Sigmoid colon (tissue), 7 donors: Measurements from ENCODE around the gene PIP5K1C. TPM values are rescaled to one million over a fixed set of nuclear protein-coding genes. Genes with fewer than 3 reads are reported as not detected.

ENCODE experiments used
- DNase-seq: peaks from one replicate; pipeline ENCODE4 v3.0.0-alpha.2; 2019
- H3K27ac ChIP-seq, 4 donors: fragments of 200-600 bp; sonication (generic); one replicate each; pipeline ENCODE4 v1.5.1; 2016 to 2019; ENCODE audit warnings: mild to moderate bottlenecking in 1 of 4
- H3K27me3 ChIP-seq, 3 donors: fragments of 200-600 bp; sonication (generic); one replicate each; pipeline ENCODE4 v1.5.1; 2019; ENCODE audit warnings: mild to moderate bottlenecking in 1 of 3
- H3K36me3 ChIP-seq, 4 donors: fragments of 200-600 bp; sonication (generic); one replicate each; pipeline ENCODE4 v1.5.1; 2016 to 2019
- H3K4me1 ChIP-seq, 4 donors: fragments of 200-600 bp; sonication (generic); one replicate each; pipeline ENCODE4 v1.5.1; 2017 to 2019
- H3K4me3 ChIP-seq, 4 donors: fragments of 200-600 bp; sonication (generic); one replicate each; pipeline ENCODE4 v1.5.1; 2017 to 2019; ENCODE audit warnings: mild to moderate bottlenecking in 2 of 4, moderate library complexity in 1 of 4
- H3K9me3 ChIP-seq, 4 donors: fragments of 200-600 bp in 3 of 4; sonication (generic) in 3 of 4; one replicate each; pipeline versions ENCODE4 v1.5.1 to v1.6.1; 2013 to 2019
- CTCF ChIP-seq, 4 experiments: fragments of 450-650 bp in 3 of 4; fragments of 200-600 bp in 1 of 4; IDR thresholded peaks; one replicate each; pipeline ENCODE4 v1.5.1; 2016 to 2019; ENCODE audit warnings: antibody characterized with exemption in 4 of 4, mild to moderate bottlenecking in 3 of 4, moderate library complexity in 2 of 4
- EP300 ChIP-seq, 4 donors: sonication (generic); formaldehyde crosslinking; IDR thresholded peaks; one replicate each; pipeline ENCODE4 v1.6.1; 2017; ENCODE audit warnings: antibody characterized with exemption in 4 of 4
- POLR2A ChIP-seq, 2 donors: fragments of 450-650 bp; IDR thresholded peaks; one replicate each; pipeline ENCODE4 v1.6.1; 2016; ENCODE audit warnings: antibody characterized with exemption in 2 of 2, mild to moderate bottlenecking in 2 of 2, moderate library complexity in 2 of 2
- POLR2AphosphoS5 ChIP-seq, 4 donors: sonication (generic); formaldehyde crosslinking; IDR thresholded peaks; one replicate each; pipeline ENCODE4 v1.6.1; 2017; ENCODE audit warnings: antibody characterized with exemption in 4 of 4
- WGBS, 2 donors: extraction: QIAGEN DNeasy Blood & Tissue Kit; methylation state at CpG; one replicate each; pipeline ENCODE4 v1.1.7; 2013; 5-methylcytosine and 5-hydroxymethylcytosine counted together
- intact Hi-C: fragments of 100-400 bp; cut with DNase I; formaldehyde crosslinking; loops from one replicate; pipeline ENCODE4 v1.15.1; 2023
- polyA plus RNA-seq, 3 donors: library from polyadenylated mRNA; stranded (reverse); fragments of 200-250 nt; gene quantifications; one replicate each; pipeline ENCODE4 v1.2.3, GENCODE V29; 2013
- total RNA-seq, 4 donors: library from RNA; depleted of rRNA; stranded (reverse); fragments of >200 nt; gene quantifications; one replicate each; pipeline ENCODE4 v1.1.0, GENCODE V29; 2016
- donor health status: healthy with polysubstance abuse.
- donor health status: Bipolar disorder and iron deficiency.
- donor health status: healthy.

PIP5K1C gene
- total and polyA plus RNA-seq, 7 donors: 7.8 to 68.7 (median 27.8) TPM

GRCh38 chr19:3613818-3614661 is 86.2 kb downstream of the PIP5K1C start:
- Histone ChIP-seq H3K27ac (peak overlapping the region in 3 of 4 donors; percentile 42 to 60 (median 46)), H3K4me3 (no peak overlapping the region), H3K27me3 (no peaks in the 10 kb centered on the region), H3K36me3 (peaks cover 0 to 57% (median 23%) of the 10 kb centered on the region in 4 donors), H3K4me1 (peaks cover 0 to 35% (median 33%) of the 10 kb centered on the region in 4 donors), H3K9me3 (no peaks in the 10 kb centered on the region)
- WGBS, 2 donors: 89% methylated on average over 39 of the region's 39 CpGs
- intact Hi-C loops: loop anchor here (10.0 kb wide), 1 partner anchor 289 kb away; no protein-coding TSS in a partner anchor
- TF ChIP-seq CTCF (IDR thresholded peaks at IDR 0.05) (no peak), EP300 (IDR thresholded peaks at IDR 0.05) (no peak), POLR2A (IDR thresholded peaks at IDR 0.05) (no peak), POLR2AphosphoS5 (IDR thresholded peaks at IDR 0.05) (peak in 2 of 4 donors; percentile 34 to 46)
- no peak for DNase-seq

- peak overlapping the region in 3 of 4 donors; percentile 42 to 60 (median 46) for H3K27ac ChIP-seq
Measured at GRCh38 chr19:3612901-3613741, 87.1 kb downstream of the PIP5K1C start.

DNA sequence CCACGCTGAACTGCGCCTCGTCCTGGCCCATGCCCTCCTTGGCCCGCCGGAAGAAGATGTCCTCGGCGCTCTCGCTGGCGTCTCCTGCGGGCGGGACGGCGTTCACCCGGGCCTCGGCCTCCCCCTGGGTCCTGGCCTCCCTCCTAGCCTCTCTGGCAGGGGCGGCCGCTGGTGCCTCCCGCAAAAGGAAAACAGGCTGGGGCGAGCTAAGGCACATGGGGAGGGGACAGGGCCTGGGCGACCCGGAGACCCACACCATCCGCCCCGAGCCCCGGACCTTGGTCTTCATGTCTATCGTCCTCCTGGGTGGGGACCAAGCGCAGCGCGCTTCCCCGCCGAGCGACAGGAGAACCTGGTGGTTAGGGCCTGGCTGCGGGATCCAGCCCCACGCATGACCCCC is 87.9 kb downstream of the PIP5K1C start:
- WGBS, 2 donors: 97 to 98% methylated on average over 33 of the region's 33 CpGs
- Histone ChIP-seq H3K4me1 (peaks cover 0 to 41% (median 36%) of the 10 kb centered on the region in 4 donors), H3K36me3 (peaks cover 0 to 53% (median 23%) of the 10 kb centered on the region in 4 donors), H3K4me3 (no peak overlapping the region), H3K27me3 (no peaks in the 10 kb centered on the region), H3K9me3 (no peaks in the 10 kb centered on the region), H3K27ac (no peak overlapping the region)
- intact Hi-C loops: loop anchor here (10.0 kb wide), 1 partner anchor 288 kb away; no protein-coding TSS in a partner anchor
- no peak for TF ChIP-seq CTCF (IDR thresholded peaks at IDR 0.05)
- no peak for TF ChIP-seq POLR2A (IDR thresholded peaks at IDR 0.05)
- no peak for TF ChIP-seq EP300 (IDR thresholded peaks at IDR 0.05)
- TF ChIP-seq POLR2AphosphoS5 (IDR thresholded peaks at IDR 0.05): no peak
- DNase-seq: no peak

More at GRCh38 chr19:3612901-3613741, 87.1 kb downstream of the PIP5K1C start:
- no peaks in the 10 kb centered on the region for H3K27me3 ChIP-seq
- 92 to 93% methylated on average over 79 of the region's 79 CpGs for WGBS, 2 donors
- DNase-seq: no peak
- intact Hi-C loops: loop anchor here (10.0 kb wide), 1 partner anchor 288 kb away; no protein-coding TSS in a partner anchor
- H3K36me3 ChIP-seq: peaks cover 0 to 57% (median 23%) of the 10 kb centered on the region in 4 donors
- H3K4me1 ChIP-seq: peaks cover 0 to 36% (median 31%) of the 10 kb centered on the region in 4 donors
- H3K9me3 ChIP-seq: no peaks in the 10 kb centered on the region
- no peak for TF ChIP-seq POLR2A (IDR thresholded peaks at IDR 0.05)
- peak in 1 of 4 donors; percentile 13 for TF ChIP-seq POLR2AphosphoS5 (IDR thresholded peaks at IDR 0.05)
- TF ChIP-seq EP300 (IDR thresholded peaks at IDR 0.05): no peak
- TF ChIP-seq CTCF (IDR thresholded peaks at IDR 0.05): no peak
- no peak overlapping the region for H3K4me3 ChIP-seq

DNA sequence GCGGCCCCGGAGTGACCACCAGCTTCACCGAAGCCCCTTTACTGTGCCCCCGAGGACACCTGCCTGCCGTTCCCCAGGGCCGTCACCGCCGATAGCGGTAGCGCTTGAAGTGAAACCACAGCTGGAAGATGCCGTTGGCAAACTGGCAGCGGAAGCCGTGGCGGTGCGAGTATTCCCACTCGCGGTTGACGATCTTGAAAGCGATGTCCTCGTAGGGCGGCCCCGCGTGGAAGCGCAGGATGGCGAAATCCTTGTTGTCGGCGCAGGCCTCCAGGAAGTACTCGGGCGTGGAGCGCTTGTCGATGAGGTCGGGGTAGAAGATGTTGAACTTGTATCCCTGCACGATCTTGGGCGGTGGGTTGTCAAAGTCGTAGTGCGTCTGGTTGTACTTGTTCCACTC is 88.4 kb downstream of the PIP5K1C start:
- DNase-seq: no peak
- Histone ChIP-seq H3K27ac (no peak overlapping the region), H3K27me3 (no peaks in the 10 kb centered on the region), H3K4me1 (peaks cover 0 to 46% (median 41%) of the 10 kb centered on the region in 4 donors), H3K9me3 (no peaks in the 10 kb centered on the region), H3K36me3 (peaks cover 0 to 48% (median 23%) of the 10 kb centered on the region in 4 donors), H3K4me3 (no peak overlapping the region)
- WGBS, 2 donors: 96% methylated on average over 36 of the region's 36 CpGs
- TF ChIP-seq CTCF (IDR thresholded peaks at IDR 0.05): no peak
- TF ChIP-seq POLR2AphosphoS5 (IDR thresholded peaks at IDR 0.05): no peak
- intact Hi-C loops: loop anchor here (10.0 kb wide), 1 partner anchor 287 kb away; no protein-coding TSS in a partner anchor
